MM.1S (cell line): Measurements from ENCODE around the gene CDC45.

ENCODE experiments used
- CTCF ChIP-seq: fragments of 300-600 bp; sonication (generic); IDR thresholded peaks from 2 replicates; pipeline ENCODE4 v1.5.1; 2016; ENCODE audit warnings: antibody characterized with exemption, low read length, mixed read lengths
- EZH2 ChIP-seq: fragments of 300-600 bp; sonication (generic); optimal IDR thresholded peaks from 2 replicates; pipeline ENCODE3; 2017; ENCODE audit warnings: low read depth, mild to moderate bottlenecking, antibody characterized with exemption, low read length, mixed read lengths
- EZH2phosphoT487 ChIP-seq: fragments of 300-600 bp; sonication (generic); IDR thresholded peaks from 2 replicates; pipeline ENCODE4 v1.6.1; 2018; ENCODE audit warnings: antibody characterized with exemption, low read length

- TF ChIP-seq CTCF, result no peak
- TF ChIP-seq EZH2phosphoT487, result no peak
- no peak for TF ChIP-seq EZH2
These were observed 11.8 kb upstream of the CDC45 start for GRCh38 chr22:19467912-19468311.
